GM12801 (cell line): Measurements from ENCODE around the gene POLR1F.

Source experiments
- CTCF ChIP-seq: IDR thresholded peaks from one replicate; pipeline ENCODE4 v1.5.1; 2011; ENCODE audit warnings: control low read depth; ENCODE audit not compliant: insufficient read length; ENCODE audit errors: extremely low read depth

The POLR1F gene

DNA sequence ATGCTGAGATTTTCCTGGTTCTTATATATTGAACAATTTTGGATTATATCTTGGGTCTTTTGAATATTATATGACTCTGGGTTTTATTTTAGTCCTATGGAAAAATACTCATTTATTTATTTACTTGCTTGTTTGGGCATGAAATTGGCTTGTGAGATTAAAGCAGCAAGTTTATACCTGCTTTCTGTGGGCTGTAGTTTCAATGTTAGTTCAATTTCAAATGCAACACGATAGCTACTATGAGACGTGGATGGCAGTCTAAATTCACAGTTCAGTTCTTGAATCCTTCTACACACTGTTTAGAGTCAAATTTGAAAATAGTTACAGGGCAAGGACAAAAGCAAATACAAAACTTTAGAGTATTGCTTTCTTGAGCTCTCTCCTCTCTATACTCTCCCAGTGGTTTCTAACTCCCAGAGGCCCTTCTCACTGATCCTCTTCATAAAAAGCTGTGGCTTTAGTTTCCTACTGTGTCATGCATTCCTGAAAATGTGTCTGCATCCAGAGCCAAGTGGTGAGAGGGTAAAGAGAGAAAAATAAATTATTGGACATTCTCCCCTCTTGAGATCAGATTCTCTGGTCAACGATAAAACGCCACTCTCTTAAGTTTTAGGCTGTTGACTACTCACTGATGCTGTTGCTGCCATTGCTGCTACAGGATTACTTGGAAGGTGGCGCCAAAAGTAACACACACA lies 34.4 kb downstream of the POLR1F start:
- TF ChIP-seq CTCF: no peak

DNA sequence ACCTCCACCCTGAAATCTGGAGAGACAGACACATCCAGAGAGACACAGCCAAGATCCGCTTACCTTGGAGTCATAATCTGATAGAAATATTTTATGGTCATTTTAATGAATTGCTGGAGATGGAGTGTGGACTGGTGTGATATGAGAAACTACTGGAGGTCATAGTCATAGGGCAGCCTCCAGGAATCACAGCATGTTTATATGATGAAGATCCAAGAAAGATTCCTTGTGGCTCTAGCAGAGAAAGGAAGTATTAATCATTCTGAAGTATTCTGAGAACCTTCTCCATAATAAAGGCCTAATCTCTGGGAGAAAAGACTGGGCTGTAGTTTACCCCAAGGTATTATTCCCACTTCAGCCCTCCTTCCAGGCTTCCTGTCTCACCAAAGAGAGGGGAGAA lies 38.0 kb downstream of the POLR1F start:
- no peak for TF ChIP-seq CTCF

GRCh38 chr7:19665399-19666008 lies 43.3 kb downstream of the POLR1F start:
- no peak for TF ChIP-seq CTCF

DNA sequence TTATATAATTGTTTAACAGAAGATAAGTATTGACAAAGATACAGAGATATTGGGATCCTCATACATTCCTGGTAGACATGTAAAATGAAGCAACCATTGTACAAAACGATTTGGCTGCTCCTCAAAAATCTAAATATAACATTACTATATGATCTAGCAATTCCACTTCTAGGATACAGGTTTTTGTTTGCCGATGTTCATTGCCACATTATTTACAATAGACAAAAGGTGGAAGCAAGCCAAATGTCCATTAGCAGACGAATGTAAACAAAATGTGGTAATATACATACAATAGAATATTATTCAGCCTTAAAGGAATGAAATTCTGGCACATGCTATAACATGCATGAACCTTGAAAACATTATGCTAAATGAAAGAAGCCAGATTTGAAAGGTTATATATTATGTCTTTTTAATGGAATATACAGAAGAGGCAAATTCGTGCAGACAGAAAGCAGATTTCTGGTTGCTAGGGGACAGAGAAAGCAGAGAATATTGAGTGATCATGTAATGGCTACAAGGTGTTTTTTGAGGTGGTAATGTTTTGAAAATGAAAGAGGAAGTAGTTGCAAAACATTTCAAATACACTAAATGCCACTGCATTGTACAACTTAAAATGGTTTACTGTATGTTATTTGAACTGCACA lies 44.9 kb downstream of the POLR1F start:
- no peak for TF ChIP-seq CTCF

DNA sequence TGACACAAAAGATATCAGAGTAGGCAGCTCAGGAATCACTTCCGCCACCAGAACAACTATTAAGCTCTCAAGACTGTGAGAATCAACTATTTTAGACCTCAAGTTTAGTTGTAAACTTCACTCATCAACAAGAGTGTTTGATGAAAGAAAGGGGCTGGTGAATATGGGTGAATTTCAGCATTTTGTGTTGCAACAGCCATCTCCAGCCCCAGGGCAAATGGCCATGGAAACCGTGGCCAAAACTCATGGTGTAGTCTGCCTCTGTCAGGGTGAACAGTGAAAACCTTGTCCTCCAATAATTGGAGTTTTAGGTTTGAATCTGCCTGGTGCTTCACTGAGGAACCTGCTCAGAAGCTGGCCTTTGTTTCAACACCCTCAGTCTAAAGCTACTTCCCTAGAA lies 60.0 kb downstream of the POLR1F start:
- no peak for TF ChIP-seq CTCF
